AG09319 (cell line): ENCODE results near the gene SLC17A9.

Experiments used
- DNase-seq: peaks from one replicate; pipeline ENCODE4 v3.0.0-alpha.2; 2010; ENCODE audit warnings: low read depth; ENCODE audit errors: extremely low read depth
- TF ChIP-seq, protein P1 (sequence below): IDR thresholded peaks from 2 replicates; pipeline ENCODE4 v1.5.1; 2011; ENCODE audit warnings: low read depth, mild to moderate bottlenecking, inconsistent platforms, low read length, moderate library complexity

The SLC17A9 gene, protein sequence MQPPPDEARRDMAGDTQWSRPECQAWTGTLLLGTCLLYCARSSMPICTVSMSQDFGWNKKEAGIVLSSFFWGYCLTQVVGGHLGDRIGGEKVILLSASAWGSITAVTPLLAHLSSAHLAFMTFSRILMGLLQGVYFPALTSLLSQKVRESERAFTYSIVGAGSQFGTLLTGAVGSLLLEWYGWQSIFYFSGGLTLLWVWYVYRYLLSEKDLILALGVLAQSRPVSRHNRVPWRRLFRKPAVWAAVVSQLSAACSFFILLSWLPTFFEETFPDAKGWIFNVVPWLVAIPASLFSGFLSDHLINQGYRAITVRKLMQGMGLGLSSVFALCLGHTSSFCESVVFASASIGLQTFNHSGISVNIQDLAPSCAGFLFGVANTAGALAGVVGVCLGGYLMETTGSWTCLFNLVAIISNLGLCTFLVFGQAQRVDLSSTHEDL

GRCh38 chr20:62952373-62952967 is at the start of gene SLC17A9:
TSS of gene SLC17A9 (plus strand) at chr20:62952709. CDS start at chr20:62952831, 122 bp downstream.
- peak; percentile 29 for DNase-seq
- TF ChIP-seq, protein P1, sequence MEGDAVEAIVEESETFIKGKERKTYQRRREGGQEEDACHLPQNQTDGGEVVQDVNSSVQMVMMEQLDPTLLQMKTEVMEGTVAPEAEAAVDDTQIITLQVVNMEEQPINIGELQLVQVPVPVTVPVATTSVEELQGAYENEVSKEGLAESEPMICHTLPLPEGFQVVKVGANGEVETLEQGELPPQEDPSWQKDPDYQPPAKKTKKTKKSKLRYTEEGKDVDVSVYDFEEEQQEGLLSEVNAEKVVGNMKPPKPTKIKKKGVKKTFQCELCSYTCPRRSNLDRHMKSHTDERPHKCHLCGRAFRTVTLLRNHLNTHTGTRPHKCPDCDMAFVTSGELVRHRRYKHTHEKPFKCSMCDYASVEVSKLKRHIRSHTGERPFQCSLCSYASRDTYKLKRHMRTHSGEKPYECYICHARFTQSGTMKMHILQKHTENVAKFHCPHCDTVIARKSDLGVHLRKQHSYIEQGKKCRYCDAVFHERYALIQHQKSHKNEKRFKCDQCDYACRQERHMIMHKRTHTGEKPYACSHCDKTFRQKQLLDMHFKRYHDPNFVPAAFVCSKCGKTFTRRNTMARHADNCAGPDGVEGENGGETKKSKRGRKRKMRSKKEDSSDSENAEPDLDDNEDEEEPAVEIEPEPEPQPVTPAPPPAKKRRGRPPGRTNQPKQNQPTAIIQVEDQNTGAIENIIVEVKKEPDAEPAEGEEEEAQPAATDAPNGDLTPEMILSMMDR: no peak; the same call in 1 of the 2 replicates

DNA sequence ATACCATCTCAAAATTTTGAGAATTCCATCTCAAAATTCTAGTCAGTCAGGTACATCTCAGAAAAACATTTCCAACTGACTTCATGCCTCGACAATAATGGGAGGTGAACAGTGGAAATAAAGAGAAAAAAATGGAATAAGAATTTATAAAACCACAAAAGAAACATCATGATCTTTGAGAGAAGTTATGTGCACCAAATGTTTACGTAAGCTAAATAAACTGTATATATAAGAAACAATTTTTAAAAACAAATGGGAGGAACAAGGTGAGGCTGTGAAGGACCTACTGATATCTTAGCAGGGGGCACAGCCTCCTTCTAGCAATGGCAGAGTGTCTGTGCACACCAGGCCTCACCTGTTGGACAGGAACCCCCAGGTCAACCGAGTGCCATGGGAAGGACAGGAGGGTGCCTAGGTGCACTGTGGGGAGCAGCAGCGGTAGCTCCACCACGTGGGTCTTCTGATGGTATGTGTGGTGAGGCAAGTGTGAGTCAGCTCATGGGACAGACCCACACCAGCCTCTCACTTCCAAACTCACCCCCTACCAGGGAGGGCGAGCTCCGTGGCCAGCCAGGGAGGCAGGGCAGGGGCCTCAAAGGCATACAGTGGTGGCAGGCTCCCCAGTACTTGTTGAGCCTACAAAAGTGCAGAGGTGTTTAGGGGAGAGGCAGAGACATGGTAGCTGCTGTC is 49.4 kb upstream of the SLC17A9 start:
- no peak for DNase-seq
- TF ChIP-seq, protein P1: no peak

- TF ChIP-seq, protein P1: no peak
- DNase-seq: no peak
Observed at GRCh38 chr20:62905536-62906117, 46.9 kb upstream of the SLC17A9 start.

GRCh38 chr20:62906209-62906608 is 46.3 kb upstream of the SLC17A9 start:
- TF ChIP-seq, protein P1: no peak
- no peak for DNase-seq

- TF ChIP-seq, protein P1: no peak
- DNase-seq: no peak
Observed at GRCh38 chr20:62906647-62907375, 45.7 kb upstream of the SLC17A9 start.

DNA sequence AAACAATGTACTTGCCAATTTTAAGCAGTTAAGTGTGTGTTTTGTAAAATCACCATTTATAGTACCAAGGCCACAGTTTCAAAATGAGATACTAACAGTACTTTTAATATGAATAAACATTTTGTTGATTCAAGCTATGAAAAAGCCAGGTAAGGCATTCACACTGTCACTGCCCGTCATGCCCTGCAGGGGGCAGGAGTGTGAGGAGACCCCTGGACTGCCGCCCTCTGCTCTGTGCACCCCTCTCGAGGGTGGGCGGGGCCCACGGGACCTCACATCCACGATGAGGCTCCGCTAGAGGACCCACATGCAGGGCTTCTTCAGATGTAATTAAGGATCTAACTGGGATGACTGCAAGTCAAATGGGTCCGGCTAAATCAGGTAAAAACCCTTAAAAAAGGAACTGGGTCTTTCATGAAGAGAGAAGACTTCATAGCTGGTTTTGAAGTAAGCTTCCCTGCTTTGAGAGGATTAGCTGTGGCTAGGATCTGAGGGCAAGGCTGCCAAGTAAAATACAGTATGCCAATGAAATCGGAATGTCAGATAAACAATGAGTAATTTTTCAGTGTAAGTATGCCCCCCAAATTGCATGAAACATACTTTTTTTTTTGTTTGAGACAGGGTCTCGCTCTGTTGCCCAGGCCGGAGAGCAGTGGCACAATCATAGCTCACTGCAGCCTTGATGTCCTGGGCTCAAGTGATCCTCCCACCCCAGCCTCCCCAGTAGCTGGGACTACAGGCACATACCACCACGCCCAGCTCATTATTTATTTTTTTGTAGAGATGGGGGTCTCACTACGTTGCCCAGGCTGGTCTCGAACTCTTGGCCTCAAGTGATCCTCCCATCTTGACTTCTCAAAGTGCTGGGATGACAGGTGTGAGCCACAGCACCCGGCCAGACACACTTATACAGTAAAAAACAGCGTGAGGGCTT is 44.9 kb upstream of the SLC17A9 start:
- DNase-seq: no peak
- TF ChIP-seq, protein P1: peak; percentile 48
